WTC11 (cell line): ENCODE measurements around the gene ABHD11. TPM values are rescaled to one million over a fixed set of nuclear protein-coding genes. Genes with fewer than 3 reads are reported as not detected.
A peak's percentile ranks its signal among the peaks of the same experiment; 100 is the strongest.

ENCODE experiments used
- ATAC-seq: fragments of 200-7000 bp; cut with Tn5 transposase; 2 replicates; pipeline ENCODE4 v1.10.0; 2021; ENCODE audit warnings: mild to moderate bottlenecking, moderate library complexity
- CTCF ChIA-PET: fragments of 300-600 bp; sonication (Branson Sonifier 250); formaldehyde crosslinking; loops from one replicate; lab custom pipeline; 2021; ENCODE audit warnings: antibody characterized with exemption; lab: Charles Lee
- POLR2A ChIA-PET: fragments of 350-600 bp; sonication (Branson Sonifier 250); formaldehyde crosslinking; loops from one replicate; lab custom pipeline; 2021; ENCODE audit warnings: antibody characterized with exemption; lab: Charles Lee
- DNase-seq: peaks from one replicate; pipeline ENCODE4 v3.0.0; 2021; ENCODE audit warnings: low spot score
- H3K27ac Mint-ChIP-seq: 2 replicates; pipeline ENCODE4 v1.8.0; 2021; ENCODE audit warnings: mixed read lengths
- H3K27me3 Mint-ChIP-seq: 2 replicates; pipeline ENCODE4 v1.8.0; 2021; ENCODE audit warnings: low read depth, mild to moderate bottlenecking, moderate library complexity, mixed read lengths
- H3K36me3 Mint-ChIP-seq: 2 replicates; pipeline ENCODE4 v1.8.0; 2021; ENCODE audit warnings: mixed read lengths
- H3K4me1 Mint-ChIP-seq: 2 replicates; pipeline ENCODE4 v1.8.0; 2022; ENCODE audit warnings: mixed read lengths
- H3K4me3 Mint-ChIP-seq: 2 replicates; pipeline ENCODE4 v1.8.0; 2021; ENCODE audit warnings: mild to moderate bottlenecking, moderate library complexity, mixed read lengths
- H3K9me3 Mint-ChIP-seq: 2 replicates; pipeline ENCODE4 v1.8.0; 2021; ENCODE audit warnings: mixed read lengths
- CBFB ChIP-seq: sonication (generic); formaldehyde crosslinking; IDR thresholded peaks from 2 replicates; pipeline ENCODE4 v1.8.1; 2022; ENCODE audit warnings: mild to moderate bottlenecking, low read depth, missing genetic modification reagents
- FOXP1 ChIP-seq: sonication (generic); formaldehyde crosslinking; IDR thresholded peaks from 2 replicates; pipeline ENCODE4 v1.8.0; 2022; ENCODE audit warnings: missing genetic modification reagents, mild to moderate bottlenecking, moderate library complexity, borderline replicate concordance
- GTF2I ChIP-seq: fragments of 250-450 bp; sonication (Bioruptor Pico); conservative IDR thresholded peaks from 2 replicates; pipeline ENCODE4 v1.4.0; 2021; ENCODE audit warnings: mild to moderate bottlenecking
- HMGA2 ChIP-seq: fragments of 250-450 bp; sonication (Bioruptor Pico); IDR thresholded peaks from 2 replicates; pipeline ENCODE4 v1.4.0; 2021; ENCODE audit warnings: mild to moderate bottlenecking, moderate library complexity
- SMAD3 ChIP-seq: sonication (generic); formaldehyde crosslinking; IDR thresholded peaks from 2 replicates; pipeline ENCODE4 v1.8.0; 2022; ENCODE audit warnings: missing genetic modification reagents, mild to moderate bottlenecking, borderline replicate concordance
- ZBTB21 ChIP-seq: sonication (generic); formaldehyde crosslinking; IDR thresholded peaks from 2 replicates; pipeline ENCODE4 v1.8.1; 2023; ENCODE audit warnings: mild to moderate bottlenecking, missing genetic modification reagents, borderline replicate concordance
- ZNF317 ChIP-seq: sonication (generic); formaldehyde crosslinking; IDR thresholded peaks from 2 replicates; pipeline ENCODE4 v1.8.1; 2023; ENCODE audit warnings: low read depth, mild to moderate bottlenecking, moderate library complexity, missing genetic modification reagents, borderline replicate concordance
- total RNA-seq: library from RNA; stranded (reverse); gene quantifications from 3 replicates; pipeline ENCODE4 v1.2.3, GENCODE V29; 2021
- TF ChIP-seq, protein P1 (sequence below): sonication (generic); formaldehyde crosslinking; IDR thresholded peaks from 2 replicates; pipeline ENCODE4 v1.8.1; 2022; ENCODE audit warnings: mild to moderate bottlenecking, moderate library complexity, missing genetic modification reagents
- TF ChIP-seq, protein P2 (sequence below): sonication (generic); formaldehyde crosslinking; IDR thresholded peaks from 2 replicates; pipeline ENCODE4 v1.8.1; 2022; ENCODE audit warnings: low read depth, missing genetic modification reagents, borderline replicate concordance
- TF ChIP-seq, protein P3 (sequence below): fragments of 250-450 bp; sonication (Bioruptor Pico); conservative IDR thresholded peaks from 2 replicates; pipeline ENCODE4 v1.9.0; 2021; ENCODE audit warnings: mild to moderate bottlenecking
- TF ChIP-seq, protein P4 (sequence below): sonication (generic); formaldehyde crosslinking; IDR thresholded peaks from 2 replicates; pipeline ENCODE4 v1.8.0; 2023; ENCODE audit warnings: missing genetic modification reagents, mild to moderate bottlenecking, borderline replicate concordance
- TF ChIP-seq, protein P5 (sequence below): sonication (generic); formaldehyde crosslinking; IDR thresholded peaks from 2 replicates; pipeline ENCODE4 v1.8.1; 2023; ENCODE audit warnings: mild to moderate bottlenecking, missing genetic modification reagents, moderate library complexity
- TF ChIP-seq, protein P6 (sequence below): sonication (generic); formaldehyde crosslinking; IDR thresholded peaks from 2 replicates; pipeline ENCODE4 v1.8.1; 2022; ENCODE audit warnings: low read depth, mild to moderate bottlenecking, moderate library complexity, missing genetic modification reagents, borderline replicate concordance

The ABHD11 gene
- total RNA-seq, 1 experiment from 2014 or later, result 23.8 TPM

DNA sequence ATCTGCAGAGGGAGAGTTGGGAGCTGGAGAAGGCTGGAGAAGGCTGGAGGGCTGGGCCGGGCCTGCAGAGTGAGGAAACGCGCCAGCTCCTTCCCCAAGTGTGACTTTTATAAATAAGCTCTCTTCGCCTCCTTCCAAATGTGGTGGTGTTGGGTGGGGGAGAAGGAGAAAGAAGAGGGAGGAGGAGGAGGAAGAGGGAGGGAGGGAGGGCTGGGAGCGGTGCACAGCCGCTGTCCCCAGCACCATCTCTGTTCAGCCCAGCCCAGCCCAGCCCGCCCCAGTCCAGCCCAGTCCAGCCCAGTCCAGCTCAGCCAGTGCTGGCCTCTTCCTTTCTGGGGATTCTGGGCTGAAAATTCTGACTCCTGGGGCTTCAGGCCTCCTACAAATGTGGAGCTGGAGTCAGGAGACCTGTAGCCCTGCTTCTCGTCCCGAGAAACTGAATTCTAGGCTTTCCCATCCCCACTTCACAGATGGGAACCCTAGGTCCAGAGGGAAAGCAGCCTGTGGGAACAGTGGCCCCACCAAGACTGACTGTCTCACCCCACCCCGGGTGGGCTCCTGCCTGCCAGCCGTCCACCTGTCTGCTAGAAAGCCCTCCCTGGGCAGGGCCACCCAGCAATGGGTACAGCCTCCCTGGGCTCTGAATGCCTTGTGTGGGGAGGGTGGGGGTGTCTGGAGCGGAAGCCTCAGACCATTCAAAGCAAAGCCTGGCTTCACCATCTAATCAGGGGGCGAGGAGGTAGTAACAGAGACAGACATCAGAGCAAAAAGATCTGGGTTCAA, 21.4 kb downstream of the ABHD11 start:
- TF ChIP-seq, protein P1, sequence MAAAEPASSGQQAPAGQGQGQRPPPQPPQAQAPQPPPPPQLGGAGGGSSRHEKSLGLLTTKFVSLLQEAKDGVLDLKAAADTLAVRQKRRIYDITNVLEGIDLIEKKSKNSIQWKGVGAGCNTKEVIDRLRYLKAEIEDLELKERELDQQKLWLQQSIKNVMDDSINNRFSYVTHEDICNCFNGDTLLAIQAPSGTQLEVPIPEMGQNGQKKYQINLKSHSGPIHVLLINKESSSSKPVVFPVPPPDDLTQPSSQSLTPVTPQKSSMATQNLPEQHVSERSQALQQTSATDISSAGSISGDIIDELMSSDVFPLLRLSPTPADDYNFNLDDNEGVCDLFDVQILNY, result no peak
- Mint-ChIP-seq H3K4me1 (no peaks in the 10 kb centered on the region), H3K27me3 (peaks cover 38% of the 10 kb centered on the region), H3K9me3 (no peaks in the 10 kb centered on the region), H3K27ac (no peak overlapping the region), H3K36me3 (no peaks in the 10 kb centered on the region), H3K4me3 (peak overlapping the region; percentile 58; the same call in 1 of the 2 replicates)
- POLR2A ChIA-PET, result no interaction called here
- ATAC-seq (no peak), DNase-seq (no peak)
- CTCF ChIA-PET, result interaction anchor here (0.6 to 5.0 kb wide), 5 partner anchors 8 to 110 kb away, joined by 3 to 25 read pairs (median 4); no protein-coding TSS in a partner anchor

DNA sequence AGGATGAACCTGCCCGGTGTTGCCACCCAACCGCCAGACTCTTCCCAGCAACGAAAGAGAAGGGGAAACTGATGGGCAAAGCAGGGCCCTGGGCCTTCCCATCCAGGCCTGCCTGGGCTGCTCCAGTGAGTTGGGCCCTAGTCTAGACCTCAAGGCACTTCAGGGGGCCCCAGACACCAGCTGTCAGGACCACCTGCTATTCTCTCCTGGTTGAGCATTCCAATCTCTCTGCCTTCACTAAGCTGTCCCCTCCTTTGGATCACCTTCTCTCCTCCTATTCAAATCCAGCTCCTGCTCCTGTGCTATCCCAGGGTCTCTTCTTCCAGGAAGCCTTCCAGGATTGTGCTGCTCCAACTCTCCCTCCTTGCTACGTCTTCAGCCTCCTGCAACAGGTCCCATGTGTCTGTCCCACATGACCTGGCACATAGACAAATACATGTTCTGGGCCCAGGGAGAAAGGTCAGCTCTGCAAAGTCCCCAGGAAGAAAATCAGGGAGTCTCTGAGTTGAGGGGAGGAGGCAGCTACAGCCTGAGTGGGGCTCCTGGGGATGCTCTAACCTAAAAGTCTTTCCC, 22.2 kb downstream of the ABHD11 start:
- no peaks in the 10 kb centered on the region for H3K9me3 Mint-ChIP-seq
- peaks cover 31% of the 10 kb centered on the region for H3K27me3 Mint-ChIP-seq
- CTCF ChIA-PET, result interaction anchor here (0.7 to 5.0 kb wide), 4 partner anchors 9 to 110 kb away, joined by 3 to 25 read pairs (median 12); no protein-coding TSS in a partner anchor
- no peak for TF ChIP-seq GTF2I
- TF ChIP-seq, protein P2, sequence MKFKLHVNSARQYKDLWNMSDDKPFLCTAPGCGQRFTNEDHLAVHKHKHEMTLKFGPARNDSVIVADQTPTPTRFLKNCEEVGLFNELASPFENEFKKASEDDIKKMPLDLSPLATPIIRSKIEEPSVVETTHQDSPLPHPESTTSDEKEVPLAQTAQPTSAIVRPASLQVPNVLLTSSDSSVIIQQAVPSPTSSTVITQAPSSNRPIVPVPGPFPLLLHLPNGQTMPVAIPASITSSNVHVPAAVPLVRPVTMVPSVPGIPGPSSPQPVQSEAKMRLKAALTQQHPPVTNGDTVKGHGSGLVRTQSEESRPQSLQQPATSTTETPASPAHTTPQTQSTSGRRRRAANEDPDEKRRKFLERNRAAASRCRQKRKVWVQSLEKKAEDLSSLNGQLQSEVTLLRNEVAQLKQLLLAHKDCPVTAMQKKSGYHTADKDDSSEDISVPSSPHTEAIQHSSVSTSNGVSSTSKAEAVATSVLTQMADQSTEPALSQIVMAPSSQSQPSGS (CRISPR knock-in tag), result no peak
- TF ChIP-seq SMAD3 (CRISPR knock-in tag), result no peak
- no peak for TF ChIP-seq ZNF317 (CRISPR knock-in tag)
- TF ChIP-seq HMGA2 (CRISPR knock-in tag), result no peak
- TF ChIP-seq ZBTB21, result no peak
- no peak for TF ChIP-seq FOXP1
- TF ChIP-seq, protein P3, sequence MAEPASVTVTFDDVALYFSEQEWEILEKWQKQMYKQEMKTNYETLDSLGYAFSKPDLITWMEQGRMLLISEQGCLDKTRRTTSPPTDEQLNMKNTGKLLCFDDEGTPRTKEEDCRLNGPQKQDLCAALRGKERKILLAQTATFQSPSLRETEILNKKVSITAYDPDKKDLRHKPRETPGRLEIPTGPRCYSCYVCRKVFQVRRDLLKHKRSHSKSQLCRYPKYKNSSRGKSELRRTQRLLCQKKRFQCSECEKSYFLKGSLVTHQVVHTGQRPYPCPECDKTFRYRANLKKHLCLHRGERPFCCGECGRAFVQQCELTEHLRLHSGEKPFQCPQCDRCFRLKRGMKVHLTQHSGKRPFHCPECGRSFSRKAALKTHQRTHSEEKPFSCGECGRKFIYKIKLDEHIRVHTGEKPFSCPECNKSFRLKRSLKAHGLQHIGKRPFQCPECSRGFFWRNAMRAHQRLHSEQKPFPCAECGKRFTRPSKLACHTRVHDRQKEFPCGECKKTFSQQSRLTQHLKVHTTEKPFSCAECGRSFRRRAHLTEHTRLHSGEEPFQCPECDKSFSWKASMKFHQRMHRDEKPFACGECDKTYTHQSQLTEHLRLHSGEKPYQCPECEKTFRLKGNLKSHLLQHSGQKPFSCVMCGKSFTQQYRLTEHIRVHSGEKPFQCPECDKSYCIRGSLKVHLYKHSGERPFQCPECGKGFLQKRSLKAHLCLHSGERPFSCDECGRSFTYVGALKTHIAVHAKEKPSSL (CRISPR knock-in tag), result no peak
- TF ChIP-seq, protein P4, sequence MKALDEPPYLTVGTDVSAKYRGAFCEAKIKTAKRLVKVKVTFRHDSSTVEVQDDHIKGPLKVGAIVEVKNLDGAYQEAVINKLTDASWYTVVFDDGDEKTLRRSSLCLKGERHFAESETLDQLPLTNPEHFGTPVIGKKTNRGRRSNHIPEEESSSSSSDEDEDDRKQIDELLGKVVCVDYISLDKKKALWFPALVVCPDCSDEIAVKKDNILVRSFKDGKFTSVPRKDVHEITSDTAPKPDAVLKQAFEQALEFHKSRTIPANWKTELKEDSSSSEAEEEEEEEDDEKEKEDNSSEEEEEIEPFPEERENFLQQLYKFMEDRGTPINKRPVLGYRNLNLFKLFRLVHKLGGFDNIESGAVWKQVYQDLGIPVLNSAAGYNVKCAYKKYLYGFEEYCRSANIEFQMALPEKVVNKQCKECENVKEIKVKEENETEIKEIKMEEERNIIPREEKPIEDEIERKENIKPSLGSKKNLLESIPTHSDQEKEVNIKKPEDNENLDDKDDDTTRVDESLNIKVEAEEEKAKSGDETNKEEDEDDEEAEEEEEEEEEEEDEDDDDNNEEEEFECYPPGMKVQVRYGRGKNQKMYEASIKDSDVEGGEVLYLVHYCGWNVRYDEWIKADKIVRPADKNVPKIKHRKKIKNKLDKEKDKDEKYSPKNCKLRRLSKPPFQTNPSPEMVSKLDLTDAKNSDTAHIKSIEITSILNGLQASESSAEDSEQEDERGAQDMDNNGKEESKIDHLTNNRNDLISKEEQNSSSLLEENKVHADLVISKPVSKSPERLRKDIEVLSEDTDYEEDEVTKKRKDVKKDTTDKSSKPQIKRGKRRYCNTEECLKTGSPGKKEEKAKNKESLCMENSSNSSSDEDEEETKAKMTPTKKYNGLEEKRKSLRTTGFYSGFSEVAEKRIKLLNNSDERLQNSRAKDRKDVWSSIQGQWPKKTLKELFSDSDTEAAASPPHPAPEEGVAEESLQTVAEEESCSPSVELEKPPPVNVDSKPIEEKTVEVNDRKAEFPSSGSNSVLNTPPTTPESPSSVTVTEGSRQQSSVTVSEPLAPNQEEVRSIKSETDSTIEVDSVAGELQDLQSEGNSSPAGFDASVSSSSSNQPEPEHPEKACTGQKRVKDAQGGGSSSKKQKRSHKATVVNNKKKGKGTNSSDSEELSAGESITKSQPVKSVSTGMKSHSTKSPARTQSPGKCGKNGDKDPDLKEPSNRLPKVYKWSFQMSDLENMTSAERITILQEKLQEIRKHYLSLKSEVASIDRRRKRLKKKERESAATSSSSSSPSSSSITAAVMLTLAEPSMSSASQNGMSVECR (CRISPR knock-in tag), result no peak
- TF ChIP-seq, protein P5, sequence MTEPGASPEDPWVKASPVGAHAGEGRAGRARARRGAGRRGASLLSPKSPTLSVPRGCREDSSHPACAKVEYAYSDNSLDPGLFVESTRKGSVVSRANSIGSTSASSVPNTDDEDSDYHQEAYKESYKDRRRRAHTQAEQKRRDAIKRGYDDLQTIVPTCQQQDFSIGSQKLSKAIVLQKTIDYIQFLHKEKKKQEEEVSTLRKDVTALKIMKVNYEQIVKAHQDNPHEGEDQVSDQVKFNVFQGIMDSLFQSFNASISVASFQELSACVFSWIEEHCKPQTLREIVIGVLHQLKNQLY (CRISPR knock-in tag), result no peak
- TF ChIP-seq CBFB, result no peak
- TF ChIP-seq, protein P6, sequence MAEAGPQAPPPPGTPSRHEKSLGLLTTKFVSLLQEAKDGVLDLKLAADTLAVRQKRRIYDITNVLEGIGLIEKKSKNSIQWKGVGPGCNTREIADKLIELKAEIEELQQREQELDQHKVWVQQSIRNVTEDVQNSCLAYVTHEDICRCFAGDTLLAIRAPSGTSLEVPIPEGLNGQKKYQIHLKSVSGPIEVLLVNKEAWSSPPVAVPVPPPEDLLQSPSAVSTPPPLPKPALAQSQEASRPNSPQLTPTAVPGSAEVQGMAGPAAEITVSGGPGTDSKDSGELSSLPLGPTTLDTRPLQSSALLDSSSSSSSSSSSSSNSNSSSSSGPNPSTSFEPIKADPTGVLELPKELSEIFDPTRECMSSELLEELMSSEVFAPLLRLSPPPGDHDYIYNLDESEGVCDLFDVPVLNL (CRISPR knock-in tag), result no peak
- no peaks in the 10 kb centered on the region for H3K4me1 Mint-ChIP-seq
- no peaks in the 10 kb centered on the region for H3K36me3 Mint-ChIP-seq
- H3K4me3 Mint-ChIP-seq, result no peak overlapping the region
- no peak for ATAC-seq
- no peak for DNase-seq
- H3K27ac Mint-ChIP-seq, result no peak overlapping the region
- POLR2A ChIA-PET, result interaction anchor here (0.6 kb wide), 1 partner anchor 23 kb away, joined by 7 read pairs; no protein-coding TSS in a partner anchor
